Jurkat, Clone E6-1 (cell line): Measurements from ENCODE around the gene KIF12.

Experiments
- DNase-seq: peaks from one replicate; pipeline ENCODE4 v3.0.0-alpha.2; 2011; ENCODE audit warnings: low read depth, low spot score
- H3K4me3 ChIP-seq: 2 replicates; pipeline ENCODE4 v1.5.1; 2011; ENCODE audit warnings: mild to moderate bottlenecking, low read length, control low read depth, moderate library complexity

The KIF12 gene

GRCh38 chr9:114110180-114110579 lies 11.1 kb upstream of the KIF12 start:
- no peak overlapping the region for H3K4me3 ChIP-seq
- DNase-seq = no peak

DNA sequence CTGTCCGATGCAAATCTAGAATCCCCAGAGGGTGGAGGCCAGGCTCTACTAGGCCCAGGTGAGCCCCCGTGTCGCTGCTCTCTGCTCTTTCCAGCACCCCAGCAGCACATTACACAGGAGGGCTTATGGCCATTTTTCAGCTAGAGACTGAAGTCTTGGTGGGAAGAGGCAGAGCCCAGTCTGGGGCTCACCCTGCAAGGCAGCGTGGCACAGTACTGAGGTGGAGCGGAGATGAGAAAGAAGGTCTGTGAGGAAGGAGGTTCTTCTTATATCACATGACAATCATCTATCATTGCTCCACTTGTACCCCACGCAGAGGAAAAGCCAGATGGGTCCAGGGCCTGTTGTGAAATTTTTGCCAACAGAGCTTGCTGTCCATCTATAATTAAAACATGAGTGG lies 10.0 kb upstream of the KIF12 start:
- DNase-seq = no peak
- H3K4me3 ChIP-seq = no peak overlapping the region

- H3K4me3 ChIP-seq = no peak overlapping the region
- DNase-seq = peak; percentile 40
Observed at GRCh38 chr9:114108016-114108833, 9.1 kb upstream of the KIF12 start.

DNA sequence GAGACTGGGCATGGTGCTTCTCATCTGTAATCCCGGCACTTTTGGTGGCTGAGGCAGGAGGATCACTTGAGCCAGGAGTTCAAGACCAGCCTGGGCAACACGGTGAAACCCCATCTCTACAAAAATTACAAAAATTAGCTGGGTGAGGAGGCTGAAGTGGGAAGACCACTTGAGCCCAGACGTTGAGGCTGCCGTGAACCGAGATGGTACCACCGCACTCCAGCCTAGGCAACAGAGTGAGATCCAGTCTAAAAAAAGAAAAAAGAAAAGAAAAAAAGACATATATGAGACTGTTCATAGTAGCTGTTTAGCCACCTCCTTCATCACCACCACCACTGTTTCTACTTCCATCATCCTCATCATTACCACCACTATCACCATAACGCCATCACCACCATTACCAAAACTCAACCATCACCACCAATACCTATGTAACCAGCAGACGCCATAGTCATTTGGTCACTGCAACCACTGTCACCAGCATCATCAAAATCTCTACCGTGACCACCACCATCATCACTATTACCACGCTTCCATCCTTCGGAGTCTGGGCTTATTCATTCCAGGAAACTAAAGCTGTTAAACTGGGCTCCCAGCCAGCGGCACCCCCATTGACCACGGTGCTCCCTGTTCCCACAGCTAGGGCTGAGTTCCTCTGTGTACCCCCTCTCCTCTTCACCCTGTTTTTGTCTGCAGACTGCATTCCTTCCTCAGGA lies 8.4 kb upstream of the KIF12 start:
- no peak overlapping the region for H3K4me3 ChIP-seq
- no peak for DNase-seq

- no peak overlapping the region for H3K4me3 ChIP-seq
- no peak for DNase-seq
Observed at GRCh38 chr9:114105236-114105635, 6.1 kb upstream of the KIF12 start.

- H3K4me3 ChIP-seq = no peak overlapping the region
- DNase-seq = no peak
Observed at GRCh38 chr9:114102484-114102883, 3.4 kb upstream of the KIF12 start.

DNA sequence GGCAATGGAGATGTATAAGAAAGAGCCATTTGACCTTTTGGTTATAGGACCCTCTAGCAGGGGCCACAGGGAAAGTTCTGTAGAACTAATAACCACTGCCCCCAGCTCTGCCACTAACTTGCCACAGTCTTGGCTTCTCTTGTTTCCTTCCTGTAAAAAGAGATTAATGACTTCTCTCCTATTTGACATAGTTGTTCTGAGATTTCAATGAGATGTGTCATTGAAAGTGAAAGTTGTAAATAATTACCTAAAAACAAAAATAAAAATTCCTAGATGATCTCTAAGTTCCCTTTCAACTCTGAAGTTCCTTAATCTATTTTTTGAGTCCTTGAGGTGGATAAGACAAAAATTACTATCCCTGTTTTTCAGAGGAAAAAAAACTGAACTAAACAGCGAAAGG lies 1.4 kb upstream of the KIF12 start:
- no peak overlapping the region for H3K4me3 ChIP-seq
- no peak for DNase-seq

DNA sequence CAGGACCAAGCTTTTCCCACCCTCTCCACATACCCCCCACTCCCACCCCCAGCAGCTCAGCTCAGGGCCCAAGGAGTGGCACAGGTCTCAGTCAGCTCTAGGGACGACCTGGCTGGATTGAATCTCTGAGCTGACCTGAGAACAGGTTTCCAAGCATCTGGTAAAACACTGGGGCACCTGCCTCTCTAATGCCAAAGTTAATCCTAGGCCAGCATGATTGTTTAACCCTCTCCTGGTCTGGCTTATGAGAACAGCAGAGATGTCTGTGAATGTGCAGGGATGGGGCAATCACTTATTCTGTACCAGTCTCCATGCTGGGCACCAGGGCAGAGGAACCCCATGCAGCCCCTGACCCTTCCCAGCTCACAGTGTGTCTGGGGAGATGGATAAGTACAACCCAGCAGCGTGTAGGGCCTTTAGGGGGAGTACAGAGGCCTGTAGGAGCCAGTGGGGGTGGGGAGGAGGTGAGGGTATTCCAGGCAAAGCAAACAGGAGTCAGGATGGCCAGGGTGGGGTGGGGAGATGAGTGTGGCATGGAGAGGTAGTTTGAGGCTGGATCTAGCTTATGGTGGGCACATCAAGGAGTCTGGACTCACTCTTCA lies 678 bp upstream of the KIF12 start:
- H3K4me3 ChIP-seq = no peak overlapping the region
- no peak for DNase-seq

- H3K4me3 ChIP-seq = no peak overlapping the region
Observed at GRCh38 chr9:114098021-114098935, 814 bp downstream of the KIF12 start.

DNA sequence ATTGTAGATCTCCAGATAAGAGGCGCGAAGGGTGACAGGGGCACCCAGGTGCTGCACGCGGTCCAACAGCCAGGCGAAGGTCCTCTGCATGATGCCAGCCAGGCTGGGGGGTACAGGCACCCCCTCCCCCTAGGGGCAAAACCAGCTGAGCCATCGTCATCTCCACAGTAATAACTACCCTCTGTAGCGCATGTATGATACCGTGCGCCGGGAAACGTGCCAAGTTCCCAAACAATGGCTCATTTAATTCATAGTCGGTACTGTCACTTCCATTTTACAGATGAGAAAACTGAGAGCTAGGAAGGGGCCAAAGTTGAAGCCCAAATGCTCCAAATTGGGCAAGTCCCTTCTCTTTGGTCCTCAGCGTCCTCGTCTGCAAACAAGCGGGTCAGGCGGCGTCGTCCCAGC lies 1.5 kb downstream of the KIF12 start:
- DNase-seq = no peak
- H3K4me3 ChIP-seq = no peak overlapping the region

More at GRCh38 chr9:114098021-114098935, 814 bp downstream of the KIF12 start:
- DNase-seq = no peak

DNA sequence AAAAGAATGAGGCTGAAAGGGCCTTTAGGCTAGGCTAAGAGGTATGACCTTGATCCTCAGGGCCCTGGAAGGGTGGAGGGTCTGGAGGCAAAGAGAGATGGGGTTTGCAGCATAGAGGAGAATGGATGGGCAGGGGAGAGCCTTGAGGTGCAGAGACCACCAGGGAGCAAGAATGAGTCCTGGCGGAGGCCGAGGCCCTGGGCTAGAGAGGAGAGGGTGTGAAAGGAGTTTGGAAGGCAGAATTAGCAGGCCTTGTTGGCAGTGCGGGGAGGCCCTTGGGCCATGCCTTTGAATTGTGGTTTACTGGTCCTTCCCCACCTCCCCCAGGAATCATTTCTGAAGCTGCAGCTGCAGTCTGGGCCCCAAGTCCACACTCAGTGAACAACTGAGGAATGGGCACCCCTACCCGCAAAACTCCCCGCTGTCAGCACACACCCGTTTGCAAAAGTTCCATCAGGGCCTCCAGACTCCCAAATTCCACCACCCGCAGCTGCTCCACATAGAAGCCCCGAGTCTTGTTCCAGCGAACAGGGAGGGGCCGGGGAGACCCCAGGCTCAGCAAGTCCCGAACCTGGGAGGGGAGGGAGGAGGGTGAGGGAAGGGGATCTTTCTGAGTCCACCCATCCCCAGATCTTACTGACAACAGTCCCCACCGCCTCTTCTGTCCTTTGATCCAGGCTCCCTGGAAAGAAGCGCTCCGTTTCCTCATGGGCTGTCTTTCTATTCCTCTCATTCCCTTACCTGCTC lies 2.1 kb downstream of the KIF12 start:
- no peak overlapping the region for H3K4me3 ChIP-seq
- no peak for DNase-seq

GRCh38 chr9:114096041-114096511 lies 3.0 kb downstream of the KIF12 start:
- no peak overlapping the region for H3K4me3 ChIP-seq
- no peak for DNase-seq

DNA sequence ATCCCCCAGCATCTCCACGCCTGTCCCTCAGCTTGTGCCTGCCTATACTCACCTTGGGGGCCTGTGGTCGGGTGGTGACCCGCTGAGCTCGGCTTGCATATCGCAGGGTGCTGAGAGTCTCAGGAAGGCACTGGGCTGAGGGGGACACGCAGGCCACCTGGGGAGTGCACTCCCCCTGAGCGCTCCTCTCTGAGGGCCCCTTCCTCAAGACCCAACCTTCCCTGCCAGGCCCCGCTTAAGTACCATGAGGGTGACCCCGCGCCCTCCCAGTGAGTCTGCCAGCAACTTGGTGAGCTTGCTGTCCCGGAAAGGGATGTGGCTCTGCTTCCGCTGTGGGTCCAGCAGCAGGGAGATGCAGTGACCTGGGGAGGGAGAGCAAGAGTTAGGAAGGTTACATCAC lies 4.1 kb downstream of the KIF12 start:
- no peak overlapping the region for H3K4me3 ChIP-seq
- no peak for DNase-seq

- no peak for DNase-seq
Observed at GRCh38 chr9:114093761-114094505, 5.2 kb downstream of the KIF12 start.

DNA sequence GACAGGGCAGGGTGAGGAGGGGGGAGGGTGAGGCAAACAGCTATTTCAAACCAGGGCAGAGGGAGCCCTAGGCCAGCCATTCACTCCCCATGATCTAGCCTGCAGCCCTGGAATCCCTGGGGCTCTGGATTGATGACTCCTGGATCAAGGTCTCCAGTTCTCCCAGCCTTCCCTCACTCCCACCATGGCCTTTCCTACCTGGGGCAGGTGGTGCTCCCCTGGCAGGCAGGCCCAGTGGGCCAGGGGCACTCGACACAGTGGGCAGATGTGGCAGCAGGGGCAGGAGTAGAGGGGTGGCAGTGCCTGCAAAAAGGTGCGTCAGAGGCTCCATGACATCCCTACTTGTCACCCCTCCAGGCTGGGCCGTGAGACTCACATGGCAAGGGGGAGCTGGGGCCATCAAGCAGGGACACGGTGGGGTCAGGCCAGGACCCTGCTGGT lies 6.0 kb downstream of the KIF12 start:
- DNase-seq = no peak
- no peak overlapping the region for H3K4me3 ChIP-seq

More at GRCh38 chr9:114093761-114094505, 5.2 kb downstream of the KIF12 start:
- no peak overlapping the region for H3K4me3 ChIP-seq

DNA sequence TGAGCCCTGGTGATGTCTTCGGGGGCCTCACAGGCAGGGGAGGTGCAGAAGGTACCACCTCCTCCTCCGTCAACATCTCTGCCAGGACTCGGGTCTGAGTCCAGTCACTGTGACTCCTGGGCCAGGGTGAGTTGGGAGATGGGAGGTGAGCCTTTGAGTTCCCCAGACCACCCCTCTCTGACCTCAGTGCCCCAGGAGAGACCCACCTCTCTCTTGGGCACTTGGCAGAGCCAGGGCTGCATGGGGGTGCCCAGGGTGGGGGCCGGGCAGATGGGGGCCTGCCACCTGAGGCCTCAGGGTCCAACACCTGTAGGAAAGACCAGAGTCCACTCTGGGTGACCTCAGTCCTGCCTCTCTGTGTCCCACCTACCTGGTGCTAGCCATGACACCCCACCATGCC lies 6.8 kb downstream of the KIF12 start:
- DNase-seq = no peak
- H3K4me3 ChIP-seq = no peak overlapping the region

DNA sequence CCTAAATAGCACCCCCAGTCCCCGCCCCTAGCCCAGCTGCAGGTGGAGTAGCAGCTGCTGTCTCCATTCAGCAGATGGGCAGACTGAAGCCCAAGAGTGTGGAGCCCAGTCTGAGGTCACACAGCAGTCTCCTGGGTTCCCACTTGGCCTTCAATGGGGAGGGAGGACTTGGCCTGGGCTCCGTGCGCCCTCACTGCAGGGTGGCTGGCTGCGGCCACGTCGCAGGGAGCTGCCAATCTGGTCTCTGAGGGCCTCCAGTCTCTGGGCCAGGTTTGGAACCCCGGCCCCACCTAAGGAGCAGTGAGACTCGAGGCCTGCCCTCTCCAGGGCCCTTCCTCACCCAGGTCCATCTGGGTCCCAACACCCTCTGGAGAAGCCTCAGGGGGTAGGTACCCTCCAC lies 7.4 kb downstream of the KIF12 start:
- H3K4me3 ChIP-seq = no peak overlapping the region
- no peak for DNase-seq

GRCh38 chr9:114090798-114091197 lies 8.3 kb downstream of the KIF12 start:
- DNase-seq = no peak
- H3K4me3 ChIP-seq = no peak overlapping the region
